Effector CD8-positive, alpha-beta T cell (primary cell): Measurements from ENCODE around the gene RBMS3.
A peak's percentile ranks its signal among the peaks of the same experiment; 100 is the strongest.
"Not testable (repeated sequence)": the region's sequence is repeated elsewhere in the genome, so short reads cannot be mapped to it uniquely, and the experiment has no call there.

Experiments
- DNase-seq: peaks from one replicate; lab custom pipeline; 2025; lab: John Stamatoyannopoulos, UW

Gene RBMS3

DNA sequence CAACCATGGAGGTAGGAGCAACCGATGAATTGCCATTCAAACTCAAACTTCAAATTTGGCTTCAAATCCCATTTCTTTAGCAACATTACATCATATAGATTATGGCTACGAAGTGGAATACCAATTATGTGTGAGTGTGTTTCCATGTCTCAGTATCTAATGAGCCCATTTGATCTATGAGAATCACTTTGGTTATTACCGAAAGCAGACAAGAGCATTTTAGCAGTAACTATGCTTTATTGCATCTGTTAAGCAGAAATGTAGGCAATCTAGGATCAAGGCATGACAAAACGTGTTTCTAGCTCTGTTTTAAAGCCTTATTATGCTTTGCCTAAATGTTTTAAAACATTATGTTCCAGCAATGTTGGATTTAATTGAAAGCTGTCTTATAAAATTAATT is 743.6 kb downstream of the RBMS3 start:
- no peak for DNase-seq

DNA sequence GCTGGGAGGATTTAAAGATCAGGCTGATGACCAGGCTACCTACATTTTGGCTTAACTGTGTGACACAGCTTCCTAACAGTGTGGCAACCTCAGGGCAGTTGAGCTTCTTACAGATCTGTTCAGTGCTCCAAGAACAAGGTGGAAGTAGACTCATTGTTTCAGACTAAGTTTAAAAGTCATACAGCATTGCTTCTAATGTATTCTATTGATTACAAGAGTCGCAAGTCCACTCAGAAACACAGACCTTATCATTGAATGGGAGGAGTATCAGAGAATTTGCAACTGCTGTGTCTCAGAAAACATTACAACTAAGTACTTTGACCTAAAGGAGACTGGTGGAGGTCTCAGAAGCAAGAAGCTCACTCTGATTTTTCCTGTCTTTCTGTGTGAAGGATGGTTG is 746.0 kb downstream of the RBMS3 start:
- DNase-seq: no peak

- no peak for DNase-seq
These were observed 753.5 kb downstream of the RBMS3 start for GRCh38 chr3:30034246-30034991.

DNA sequence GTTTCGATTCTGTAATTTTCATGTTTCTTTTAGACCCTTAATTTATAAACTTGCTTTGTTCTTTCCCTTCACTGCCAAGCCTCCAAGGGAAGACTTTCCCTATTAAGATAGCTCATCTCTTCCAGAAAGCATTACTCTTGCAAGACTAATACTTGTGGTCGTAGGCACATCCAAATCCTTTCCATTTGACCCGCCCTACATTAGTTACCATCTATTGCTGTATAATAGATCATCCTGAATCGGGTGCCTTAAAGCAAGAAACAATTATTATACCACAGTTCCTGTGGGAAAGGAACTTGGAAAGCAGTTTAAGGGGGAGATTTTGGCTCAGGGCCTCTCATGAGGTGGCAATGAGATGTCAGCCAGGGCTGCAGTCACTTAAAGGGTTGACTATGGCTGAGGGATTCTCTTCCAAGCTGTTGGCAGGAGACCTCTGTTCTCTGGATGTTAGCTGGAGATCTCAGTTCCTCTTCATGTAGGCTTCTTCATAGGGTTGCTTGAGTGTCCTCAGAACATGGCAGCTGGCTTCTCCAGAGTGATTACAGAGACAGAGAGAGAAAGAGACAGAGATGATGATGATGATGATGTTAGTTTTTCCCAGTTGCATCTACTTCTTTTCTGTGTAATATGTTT is 755.2 kb downstream of the RBMS3 start:
- DNase-seq: no peak

DNA sequence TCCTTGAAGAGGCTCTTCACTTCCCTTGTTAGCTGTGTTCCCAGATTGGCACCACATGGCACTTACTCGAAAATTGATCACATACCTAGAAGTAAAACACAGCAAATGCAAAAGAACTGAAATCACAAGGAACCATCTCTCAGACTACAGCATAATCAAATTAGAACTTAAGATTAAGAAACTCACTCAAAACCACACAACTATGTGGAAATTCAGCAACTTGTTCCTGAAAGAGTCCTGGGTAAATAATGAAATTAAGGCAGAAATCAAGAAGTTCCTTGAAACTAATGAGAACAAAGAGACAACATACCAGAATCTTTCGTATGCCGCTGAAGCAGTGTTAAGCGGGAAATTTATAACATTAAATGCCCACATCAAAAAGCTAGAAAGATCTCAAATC is 759.3 kb downstream of the RBMS3 start:
- no peak for DNase-seq

DNA sequence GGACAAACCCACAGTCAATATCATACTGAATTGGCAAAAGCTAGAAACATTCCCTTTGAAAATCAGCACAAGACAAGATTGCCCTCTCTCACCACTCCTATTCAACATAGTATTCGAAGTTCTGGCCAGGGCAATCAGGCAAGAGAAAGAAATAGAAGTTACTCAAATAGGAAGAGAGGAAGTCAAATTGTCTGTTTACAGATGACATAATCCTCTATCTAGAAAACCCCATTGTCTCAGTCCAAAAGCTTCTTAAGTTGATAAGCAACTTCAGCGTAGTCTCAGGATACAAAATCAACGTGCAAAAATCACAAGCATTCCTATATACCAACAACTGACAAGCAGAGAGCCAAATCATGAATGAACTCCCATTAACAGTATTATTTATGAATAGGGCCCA is 760.6 kb downstream of the RBMS3 start:
- not testable (repeated sequence) for DNase-seq

DNA sequence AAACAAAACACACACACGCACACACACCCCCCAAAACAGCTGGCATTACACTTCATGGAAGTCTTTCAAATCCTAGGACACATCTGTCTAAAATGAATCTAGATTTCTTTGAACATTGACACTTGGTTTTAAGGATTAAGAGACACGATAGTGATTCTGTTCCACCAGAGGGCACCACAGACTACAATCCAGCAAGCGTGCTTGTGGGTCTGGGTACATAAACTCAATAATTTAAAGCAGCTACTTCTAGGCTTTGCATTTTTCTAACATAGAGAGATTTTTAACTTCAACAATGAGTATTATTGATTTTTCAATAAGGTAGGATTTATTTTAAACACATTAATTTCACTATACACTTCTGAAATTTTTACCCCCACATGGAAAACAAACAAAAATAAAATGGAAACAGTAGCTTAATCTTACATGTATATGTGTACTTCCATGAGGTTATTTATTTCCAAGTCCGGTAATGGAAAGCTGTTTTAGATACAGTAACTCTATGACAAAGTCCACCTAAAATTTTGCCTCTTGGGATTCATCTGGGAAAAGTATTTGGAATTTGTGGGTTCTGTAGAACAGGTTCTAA is 761.5 kb downstream of the RBMS3 start:
- DNase-seq: peak; percentile 44

GRCh38 chr3:30042916-30043555 is 762.2 kb downstream of the RBMS3 start:
- no peak for DNase-seq

DNA sequence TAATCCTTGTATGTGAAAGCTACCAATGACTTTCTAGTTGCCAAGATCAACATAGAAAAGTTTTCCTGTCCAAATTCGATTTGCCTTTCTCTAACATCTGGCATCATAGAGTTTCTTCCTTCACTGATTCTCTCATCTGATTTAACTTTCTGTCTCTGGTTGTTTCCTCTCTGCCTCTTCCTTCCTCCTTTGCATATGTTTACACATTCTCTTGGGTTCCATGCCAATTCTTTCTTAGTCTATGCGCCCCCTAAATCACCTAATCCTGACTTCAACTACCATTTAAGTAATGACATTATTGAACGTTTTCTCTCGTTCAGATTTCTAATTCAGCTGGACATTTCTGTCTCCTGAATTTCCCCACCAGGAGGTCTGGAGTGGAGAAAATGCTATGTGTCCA is 763.6 kb downstream of the RBMS3 start:
- DNase-seq: no peak

DNA sequence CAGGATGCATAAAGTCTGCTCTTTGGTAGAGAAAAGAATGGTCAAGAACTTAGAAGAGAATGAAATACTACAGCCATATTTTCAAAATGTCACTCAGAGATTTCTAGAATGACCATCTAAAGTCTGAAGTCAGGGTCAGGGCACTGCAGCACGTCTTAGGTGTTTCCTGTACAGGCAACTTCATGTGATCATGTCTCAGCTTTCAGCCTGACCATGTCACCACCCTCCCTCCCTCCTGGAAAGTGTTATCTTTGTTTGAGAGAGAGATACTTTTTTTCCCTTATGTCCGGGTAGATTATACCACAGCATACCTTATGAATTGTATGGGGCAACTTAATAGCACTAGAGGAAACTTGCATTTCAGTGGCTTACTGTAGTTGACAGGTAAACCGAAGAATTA is 767.6 kb downstream of the RBMS3 start:
- no peak for DNase-seq

- DNase-seq: not testable (repeated sequence)
These were observed 769.2 kb downstream of the RBMS3 start for GRCh38 chr3:30050116-30050515.

DNA sequence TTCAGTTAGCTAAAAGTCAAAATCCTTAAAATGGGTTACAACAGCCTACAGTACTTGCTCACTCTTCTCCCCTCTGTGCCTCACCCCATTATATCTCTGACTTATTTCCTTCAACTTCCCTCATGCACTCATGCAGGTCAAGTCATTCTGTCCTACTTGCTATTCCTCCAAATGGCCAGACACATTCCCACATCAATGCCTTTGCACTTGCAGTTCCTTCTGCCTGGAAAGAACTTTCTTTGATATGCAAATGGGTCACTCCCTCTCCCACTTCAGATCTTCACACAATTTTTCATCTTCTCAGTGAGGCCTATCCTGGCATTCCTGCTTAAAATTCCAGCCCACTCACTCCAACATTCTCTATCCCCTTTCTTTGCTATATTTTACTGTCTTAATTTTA is 778.4 kb downstream of the RBMS3 start:
- no peak for DNase-seq
